Measurements from ENCODE around the gene UBE3B. TPM values are rescaled to one million over a fixed set of nuclear protein-coding genes. Genes with fewer than 3 reads are reported as not detected.

The UBE3B gene
- total RNA-seq, 2 experiments from 2014 or later = 32.7 to 33.7 TPM

DNA sequence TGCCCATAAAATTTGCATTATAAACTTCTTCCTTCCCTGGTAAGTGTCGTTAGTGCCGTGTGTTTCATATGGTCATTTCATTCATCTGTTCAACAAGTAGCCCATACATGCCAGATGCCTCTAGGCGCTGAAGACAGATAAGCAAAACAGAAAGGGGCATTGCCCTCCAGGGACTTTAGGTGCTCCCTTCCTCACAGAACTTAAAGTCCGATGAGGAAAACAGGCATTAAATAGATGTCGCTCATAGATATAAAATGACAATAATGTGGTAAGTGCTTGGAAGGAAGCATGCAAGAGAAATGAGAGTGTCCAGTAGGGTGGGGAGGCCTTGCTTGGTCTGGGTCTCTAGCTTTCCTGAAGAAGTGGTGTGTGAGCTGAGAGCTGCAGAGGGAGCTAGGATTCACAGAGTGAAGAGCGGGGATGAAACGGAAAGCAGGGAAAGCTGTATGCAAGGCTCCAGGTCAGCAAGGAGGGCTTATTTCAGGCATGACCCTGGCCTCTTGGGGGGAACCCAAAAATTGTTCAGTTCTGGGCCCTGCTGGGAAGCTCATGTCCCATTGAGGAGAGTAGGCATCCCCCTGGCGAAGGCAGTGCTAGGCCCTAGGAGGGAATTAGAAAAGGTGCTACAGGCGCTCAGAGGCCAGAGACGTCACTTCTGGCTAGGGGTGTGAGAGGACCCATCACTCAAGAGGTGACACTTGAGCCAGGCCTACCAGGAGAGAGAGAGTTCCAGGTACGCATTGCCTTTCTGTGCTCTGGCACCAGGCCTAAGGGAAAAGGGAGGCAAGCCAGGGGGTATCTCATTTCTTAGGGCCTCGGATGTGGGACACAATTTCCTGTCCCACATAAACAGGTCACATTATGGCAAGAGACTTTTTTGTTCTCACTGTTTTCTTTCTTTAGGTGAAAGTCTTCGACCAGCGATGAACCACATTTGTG is 11.9 kb downstream of the UBE3B start:
- POLR2A ChIA-PET = no interaction called here
- CTCF ChIA-PET = no interaction called here

- POLR2A ChIA-PET = interaction anchor here (0.5 kb wide), 1 partner anchor 92 kb away, joined by 3 read pairs; no protein-coding TSS in a partner anchor
- CTCF ChIA-PET = no interaction called here
Observed at GRCh38 chr12:109489955-109490565, 12.6 kb downstream of the UBE3B start.

GRCh38 chr12:109491671-109492070 is 14.2 kb downstream of the UBE3B start:
- CTCF ChIA-PET = no interaction called here

GRCh38 chr12:109492371-109492770 is 14.9 kb downstream of the UBE3B start:
- ChIA-PET POLR2A (no interaction called here), CTCF (no interaction called here)

More at GRCh38 chr12:109491671-109492070, 14.2 kb downstream of the UBE3B start:
- POLR2A ChIA-PET = no interaction called here

DNA sequence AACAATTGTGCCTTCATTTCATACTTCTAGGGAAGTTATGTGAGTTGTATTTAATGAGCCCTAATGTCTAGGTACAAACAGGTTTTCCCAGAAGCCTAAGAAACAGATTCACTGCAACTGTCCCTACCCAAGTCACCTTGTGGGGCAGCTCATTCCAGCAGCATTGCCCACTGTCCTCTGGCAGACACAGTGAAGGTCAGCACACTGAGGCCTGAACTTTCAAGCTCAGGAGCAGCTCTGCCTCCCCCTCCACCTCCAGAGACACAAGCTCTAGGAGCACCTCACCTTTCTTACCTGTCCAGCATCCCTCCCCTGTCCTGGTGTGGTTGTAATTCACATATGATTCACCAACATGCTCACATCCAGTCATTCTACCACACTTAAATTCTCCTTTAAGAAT is 15.7 kb downstream of the UBE3B start:
- ChIA-PET CTCF (interaction anchor here (1.4 kb wide), 1 partner anchor 26 kb away, joined by 5 read pairs; no protein-coding TSS in a partner anchor), POLR2A (no interaction called here)

DNA sequence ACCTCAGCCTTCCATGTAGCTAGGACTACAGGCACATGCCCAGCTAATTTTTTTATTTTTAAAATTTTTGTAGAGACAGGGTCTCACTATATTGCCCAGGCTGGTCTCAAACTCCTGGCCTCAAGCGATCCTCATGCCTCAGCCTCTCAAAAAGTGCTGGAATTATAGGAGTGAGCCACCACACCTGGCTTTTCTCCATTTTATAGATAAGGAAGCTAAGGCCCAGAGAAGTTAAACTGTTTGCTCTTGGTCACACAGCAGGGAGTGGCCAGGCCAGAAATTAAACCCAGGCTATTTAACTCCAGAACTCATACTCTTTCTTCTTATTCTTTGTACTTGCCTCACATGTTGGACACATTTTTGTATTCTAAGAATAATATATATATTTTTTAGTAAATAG is 16.5 kb downstream of the UBE3B start:
- CTCF ChIA-PET = interaction anchor here (0.7 to 1.4 kb wide), 3 partner anchors 9 to 61 kb away, joined by 3 to 5 read pairs (median 3); no protein-coding TSS in a partner anchor
- POLR2A ChIA-PET = no interaction called here

- POLR2A ChIA-PET = no interaction called here
- CTCF ChIA-PET = interaction anchor here (0.9 to 1.4 kb wide), 2 partner anchors 25 to 61 kb away, joined by 3 to 5 read pairs; no protein-coding TSS in a partner anchor
Observed at GRCh38 chr12:109494348-109494881, 17.0 kb downstream of the UBE3B start.

DNA sequence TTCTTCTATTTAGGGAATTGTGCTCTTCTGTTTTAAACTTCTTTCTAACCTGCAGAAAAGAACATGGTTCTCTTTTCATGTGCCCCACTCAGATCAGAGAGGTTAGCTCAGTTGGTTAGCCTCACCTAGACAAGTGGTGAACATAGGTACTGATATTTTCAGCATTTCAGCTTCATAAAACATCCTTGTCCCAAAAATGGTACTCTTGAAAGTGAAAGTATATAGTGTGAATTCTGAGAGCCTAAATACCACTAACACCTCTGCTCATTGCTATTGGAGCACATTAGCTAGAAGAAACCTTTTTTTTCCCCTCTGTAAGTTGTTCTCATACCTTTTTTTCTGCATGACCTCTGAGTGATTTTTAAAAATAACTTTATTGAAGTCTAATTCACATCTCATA is 17.6 kb downstream of the UBE3B start:
- ChIA-PET CTCF (no interaction called here), POLR2A (no interaction called here)

- POLR2A ChIA-PET = no interaction called here
- CTCF ChIA-PET = no interaction called here
Observed at GRCh38 chr12:109496306-109496705, 18.9 kb downstream of the UBE3B start.

DNA sequence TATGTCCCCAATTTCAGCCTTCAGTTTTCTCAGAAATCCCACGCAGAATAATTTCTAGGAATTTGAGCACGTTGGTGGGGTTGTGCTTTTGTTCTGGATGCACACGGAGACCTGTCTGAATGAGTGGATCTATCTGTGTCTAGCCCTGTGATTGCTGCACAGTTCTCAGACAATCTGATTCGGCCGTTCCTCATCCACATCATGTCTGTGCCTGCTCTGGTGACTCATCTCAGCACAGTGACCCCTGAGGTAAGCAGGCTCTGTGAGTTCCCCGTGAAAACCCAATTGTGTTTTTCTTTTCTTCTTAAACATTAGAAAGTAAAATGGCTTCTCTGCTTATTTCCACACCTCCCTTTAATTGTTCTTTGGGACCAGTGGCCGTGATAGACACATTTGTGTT is 20.2 kb downstream of the UBE3B start:
- CTCF ChIA-PET = no interaction called here
- POLR2A ChIA-PET = no interaction called here

GRCh38 chr12:109500406-109501185 is 23.2 kb downstream of the UBE3B start:
- POLR2A ChIA-PET = no interaction called here
- CTCF ChIA-PET = no interaction called here

DNA sequence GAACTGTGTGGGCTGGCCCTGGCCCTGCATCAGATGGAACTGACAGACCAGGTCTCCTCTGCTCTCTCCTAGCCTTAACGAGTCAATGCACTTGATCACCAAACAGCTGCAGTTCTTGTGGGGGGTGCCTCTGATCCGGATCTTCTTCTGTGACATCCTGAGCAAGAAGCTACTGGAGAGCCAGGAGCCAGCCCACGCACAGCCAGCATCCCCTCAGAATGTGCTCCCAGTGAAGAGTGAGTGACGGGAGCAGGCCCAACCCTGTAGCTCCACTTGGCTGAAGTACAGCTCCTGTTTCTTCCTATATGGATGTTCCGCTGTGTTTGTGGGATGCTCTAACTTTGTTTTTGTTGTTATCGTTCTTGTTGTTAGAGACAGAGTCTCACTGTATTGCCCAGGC is 23.9 kb downstream of the UBE3B start:
- ChIA-PET POLR2A (no interaction called here), CTCF (no interaction called here)

DNA sequence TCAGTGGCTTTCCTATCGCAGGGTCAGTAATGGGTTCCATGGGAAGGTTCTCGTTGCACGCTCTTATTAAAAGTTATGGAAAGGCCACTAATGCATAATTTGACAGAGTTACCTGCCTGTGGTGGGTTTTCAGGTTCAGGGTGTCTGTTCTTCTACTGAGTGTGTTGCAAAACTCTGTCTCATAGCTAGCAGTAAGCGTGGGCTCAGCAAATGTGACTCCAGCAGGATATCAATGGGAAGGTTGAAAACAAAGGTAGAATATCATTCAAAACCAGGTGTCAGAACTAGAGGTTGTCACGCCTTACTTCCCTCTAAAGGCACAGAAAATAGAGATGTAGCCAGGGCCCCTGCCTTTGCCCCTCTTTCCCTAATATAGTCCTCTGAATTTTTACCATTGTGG is 24.9 kb downstream of the UBE3B start:
- ChIA-PET CTCF (interaction anchor here (1.0 kb wide), 1 partner anchor 17 kb away, joined by 3 read pairs; no protein-coding TSS in a partner anchor), POLR2A (interaction anchor here (0.6 kb wide), 1 partner anchor 333 kb away, joined by 7 read pairs; no protein-coding TSS in a partner anchor)

DNA sequence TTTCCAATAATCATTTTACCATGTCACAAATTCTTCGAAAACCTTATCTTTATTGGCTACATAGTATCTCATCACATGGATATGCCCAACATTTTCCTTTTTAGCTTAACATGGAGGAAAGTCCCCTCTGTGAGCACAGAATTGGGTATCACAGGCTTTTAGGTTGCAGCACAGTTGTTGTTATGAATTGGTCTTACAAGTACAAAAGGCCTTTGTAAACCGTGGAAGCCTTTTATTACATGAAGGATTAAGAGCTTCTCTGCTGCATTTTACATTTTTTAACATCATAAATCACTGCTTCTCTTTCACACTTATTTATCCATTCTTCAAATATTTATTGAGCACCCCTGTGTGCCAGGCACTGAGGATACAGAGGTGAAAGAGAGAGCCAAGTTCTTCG is 26.2 kb downstream of the UBE3B start:
- ChIA-PET CTCF (interaction anchor here (1.2 kb wide), 1 partner anchor 71 kb away, joined by 3 read pairs; no protein-coding TSS in a partner anchor), POLR2A (no interaction called here)

DNA sequence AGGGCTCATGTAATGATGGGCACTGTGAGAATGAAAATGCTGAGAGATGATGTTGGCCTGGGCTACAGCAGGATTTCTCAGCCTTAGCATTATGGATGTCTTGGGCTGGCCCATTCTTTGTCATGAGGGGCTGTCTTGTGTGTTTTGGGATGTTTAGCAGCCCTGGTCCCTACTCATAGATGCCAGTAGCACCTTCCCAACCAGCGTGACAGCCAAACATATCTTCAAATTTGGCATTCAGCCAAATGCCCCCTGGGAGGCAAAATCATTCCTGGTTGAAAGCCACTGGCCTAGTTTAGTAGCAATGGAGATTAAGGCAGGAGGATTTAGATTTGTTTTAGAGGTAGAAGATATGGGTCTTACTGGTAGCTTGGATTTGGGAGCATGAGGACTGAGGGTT is 26.6 kb downstream of the UBE3B start:
- CTCF ChIA-PET = interaction anchor here (0.6 to 1.2 kb wide), 3 partner anchors 71 to 620 kb away, joined by 3 to 4 read pairs (median 3); no protein-coding TSS in a partner anchor

GRCh38 chr12:109510196-109510595 is 32.8 kb downstream of the UBE3B start:
- POLR2A ChIA-PET = no interaction called here
- CTCF ChIA-PET = interaction anchor here (1.7 kb wide), 1 partner anchor 9 kb away, joined by 7 read pairs; no protein-coding TSS in a partner anchor

More for the DNA sequence above, 26.6 kb downstream of the UBE3B start:
- POLR2A ChIA-PET = interaction anchor here (0.6 kb wide), 2 partner anchors 42 to 748 kb away, joined by 3 to 6 read pairs; no protein-coding TSS in a partner anchor

GRCh38 chr12:109512608-109513007 is 35.2 kb downstream of the UBE3B start:
- POLR2A ChIA-PET = no interaction called here
- CTCF ChIA-PET = no interaction called here

GRCh38 chr12:109513051-109513450 is 35.6 kb downstream of the UBE3B start:
- POLR2A ChIA-PET = no interaction called here
- CTCF ChIA-PET = no interaction called here

DNA sequence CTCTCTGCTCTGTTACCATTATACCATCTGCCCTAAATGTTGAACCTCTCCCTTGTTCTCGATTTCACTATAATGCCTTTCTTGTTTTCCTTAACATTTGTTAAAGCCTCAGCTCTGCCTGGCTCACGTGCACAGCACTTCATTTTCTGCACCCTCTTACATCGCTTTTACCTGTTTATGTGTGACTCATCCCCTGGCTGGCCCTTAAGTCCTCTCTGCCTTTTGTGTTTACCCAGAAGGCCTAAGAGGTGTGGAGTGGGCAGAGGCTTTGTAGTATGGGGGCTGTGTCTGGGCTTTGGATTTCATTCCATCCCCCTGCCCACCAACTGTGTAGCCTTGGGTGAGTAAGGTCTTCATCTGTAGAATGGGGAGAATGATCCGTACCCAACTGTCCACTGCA is 36.5 kb downstream of the UBE3B start:
- CTCF ChIA-PET = no interaction called here
- POLR2A ChIA-PET = no interaction called here

GRCh38 chr12:109517619-109518018 is 40.2 kb downstream of the UBE3B start:
- CTCF ChIA-PET = interaction anchor here (1.5 to 2.1 kb wide), 3 partner anchors 80 to 257 kb away, joined by 5 read pairs; no protein-coding TSS in a partner anchor
- POLR2A ChIA-PET = no interaction called here
